SU-DHL-6 (cell line): Measurements from ENCODE around the gene SLC35G6.

ENCODE experiments used
- H2AFZ ChIP-seq: fragments of 200-600 bp; sonication (generic); 2 replicates; pipeline ENCODE4 v1.6.1; 2014; ENCODE audit warnings: low read depth, mild to moderate bottlenecking, moderate library complexity, mixed read lengths, antibody characterized with exemption, low read length; ENCODE audit not compliant: severe bottlenecking
- H3F3A ChIP-seq: fragments of 200-600 bp; shearing (Covaris generic); 2 replicates; pipeline ENCODE4 v1.6.0; 2016; ENCODE audit warnings: antibody characterized with exemption, mild to moderate bottlenecking; ENCODE audit not compliant: insufficient read depth
- H3K27ac ChIP-seq: fragments of 200-600 bp; sonication (generic); 2 replicates; pipeline ENCODE4 v1.5.1; 2016; ENCODE audit warnings: low read depth, mild to moderate bottlenecking, low read length, moderate library complexity, mixed read lengths
- H3K27me3 ChIP-seq: fragments of 200-600 bp; sonication (generic), shearing (Covaris generic); 2 replicates; pipeline ENCODE4 v1.6.0; 2014; ENCODE audit warnings: mild to moderate bottlenecking, low read length
- H3K36me3 ChIP-seq: fragments of 200-600 bp; sonication (generic); 2 replicates; pipeline ENCODE4 v1.6.1; 2014; ENCODE audit warnings: mild to moderate bottlenecking, low read length, mixed read lengths
- H3K4me2 ChIP-seq: fragments of 300-600, 200-600 bp; shearing (Covaris generic), sonication (generic); 2 replicates; pipeline ENCODE4 v1.6.0; 2014; ENCODE audit warnings: low read length, low read depth, mild to moderate bottlenecking; ENCODE audit not compliant: poor library complexity, severe bottlenecking
- H3K4me3 ChIP-seq: fragments of 200-600 bp; sonication (generic); 2 replicates; pipeline ENCODE4 v1.5.1; 2014; ENCODE audit warnings: antibody characterized with exemption, low read length, mild to moderate bottlenecking, mixed read lengths; ENCODE audit not compliant: insufficient read depth, poor library complexity, severe bottlenecking
- H3K79me2 ChIP-seq: fragments of 200-600 bp; sonication (generic); 2 replicates; pipeline ENCODE4 v1.6.1; 2014; ENCODE audit warnings: mild to moderate bottlenecking, low read length, moderate library complexity; ENCODE audit not compliant: insufficient read depth
- H3K9ac ChIP-seq: fragments of 200-600 bp; sonication (generic); 2 replicates; pipeline ENCODE4 v1.7.0; 2014; ENCODE audit warnings: mild to moderate bottlenecking, low read length
- H3K9me2 ChIP-seq: fragments of 200-600 bp; sonication (generic); replicated peaks from 2 replicates; pipeline ENCODE4 v1.6.1; 2014; ENCODE audit warnings: low read length; ENCODE audit not compliant: insufficient read depth
- H3K9me3 ChIP-seq: fragments of 200-600 bp; sonication (generic); 2 replicates; pipeline ENCODE4 v1.6.1; 2014; ENCODE audit warnings: low read length, mixed read lengths; ENCODE audit not compliant: insufficient read depth
- H4K20me1 ChIP-seq: fragments of 200-600 bp; sonication (generic); 2 replicates; pipeline ENCODE4 v1.6.1; 2014; ENCODE audit warnings: low read depth, mild to moderate bottlenecking, antibody characterized with exemption, low read length, moderate library complexity, mixed read lengths
- EZH2phosphoT487 ChIP-seq: fragments of 200-600 bp; sonication (generic), shearing (Covaris generic); conservative IDR thresholded peaks from 2 replicates; pipeline ENCODE4 v1.6.1; 2018; ENCODE audit warnings: mild to moderate bottlenecking, antibody characterized with exemption, low read length, moderate library complexity, mixed read lengths
- TF ChIP-seq, protein P1 (sequence below): fragments of 200-600 bp; sonication (generic); IDR thresholded peaks from one replicate; pipeline ENCODE4 v1.5.1; 2017; ENCODE audit warnings: antibody characterized with exemption, mild to moderate bottlenecking, low read length, moderate library complexity; ENCODE audit not compliant: insufficient read depth, poor library complexity, severe bottlenecking

SLC35G6 gene

DNA sequence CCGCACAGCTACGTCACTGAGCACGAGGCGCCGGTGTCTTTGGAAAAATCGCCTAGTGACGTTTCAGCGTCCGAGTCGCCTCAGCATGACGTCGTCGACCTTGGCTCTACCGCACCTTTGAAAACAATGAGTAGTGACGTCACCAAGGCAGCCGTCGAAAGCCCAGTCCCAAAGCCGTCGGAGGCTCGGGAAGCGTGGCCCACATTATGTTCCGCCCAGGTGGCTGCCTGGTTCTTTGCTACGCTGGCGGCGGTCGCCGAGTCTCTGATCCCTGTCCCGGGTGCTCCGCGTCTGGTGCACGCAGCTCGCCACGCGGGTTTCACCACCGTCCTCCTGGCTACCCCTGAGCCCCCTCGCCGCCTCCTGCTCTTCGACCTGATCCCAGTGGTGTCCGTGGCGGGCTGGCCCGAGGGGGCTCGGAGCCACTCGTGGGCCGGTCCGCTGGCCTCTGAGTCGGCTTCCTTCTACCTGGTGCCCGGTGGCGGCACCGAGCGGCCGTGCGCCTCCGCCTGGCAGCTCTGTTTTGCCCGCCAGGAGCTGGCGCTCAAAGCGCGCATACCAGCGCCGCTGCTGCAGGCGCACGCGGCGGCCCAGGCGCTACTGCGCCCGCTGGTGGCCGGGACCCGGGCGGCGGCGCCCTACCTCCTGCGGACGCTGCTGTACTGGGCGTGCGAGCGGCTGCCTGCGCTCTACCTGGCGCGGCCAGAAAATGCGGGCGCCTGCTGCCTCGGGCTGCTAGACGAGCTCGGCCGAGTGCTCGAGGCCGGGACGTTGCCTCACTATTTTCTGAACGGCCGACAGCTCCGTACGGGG is 44.5 kb upstream of the SLC35G6 start:
- Histone ChIP-seq H3K9me2 (no peaks in the 10 kb centered on the region), H4K20me1 (no peaks in the 10 kb centered on the region), H3F3A (no peaks in the 10 kb centered on the region), H3K79me2 (no peaks in the 10 kb centered on the region), H3K4me2 (peak overlapping the region; percentile 66), H3K9me3 (no peaks in the 10 kb centered on the region), H3K27ac (no peak overlapping the region), H3K27me3 (no peaks in the 10 kb centered on the region), H3K4me3 (no peak overlapping the region), H3K9ac (no peak overlapping the region), H2AFZ (no peak overlapping the region), H3K36me3 (no peaks in the 10 kb centered on the region)
- TF ChIP-seq, protein P1, sequence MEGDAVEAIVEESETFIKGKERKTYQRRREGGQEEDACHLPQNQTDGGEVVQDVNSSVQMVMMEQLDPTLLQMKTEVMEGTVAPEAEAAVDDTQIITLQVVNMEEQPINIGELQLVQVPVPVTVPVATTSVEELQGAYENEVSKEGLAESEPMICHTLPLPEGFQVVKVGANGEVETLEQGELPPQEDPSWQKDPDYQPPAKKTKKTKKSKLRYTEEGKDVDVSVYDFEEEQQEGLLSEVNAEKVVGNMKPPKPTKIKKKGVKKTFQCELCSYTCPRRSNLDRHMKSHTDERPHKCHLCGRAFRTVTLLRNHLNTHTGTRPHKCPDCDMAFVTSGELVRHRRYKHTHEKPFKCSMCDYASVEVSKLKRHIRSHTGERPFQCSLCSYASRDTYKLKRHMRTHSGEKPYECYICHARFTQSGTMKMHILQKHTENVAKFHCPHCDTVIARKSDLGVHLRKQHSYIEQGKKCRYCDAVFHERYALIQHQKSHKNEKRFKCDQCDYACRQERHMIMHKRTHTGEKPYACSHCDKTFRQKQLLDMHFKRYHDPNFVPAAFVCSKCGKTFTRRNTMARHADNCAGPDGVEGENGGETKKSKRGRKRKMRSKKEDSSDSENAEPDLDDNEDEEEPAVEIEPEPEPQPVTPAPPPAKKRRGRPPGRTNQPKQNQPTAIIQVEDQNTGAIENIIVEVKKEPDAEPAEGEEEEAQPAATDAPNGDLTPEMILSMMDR = peak; percentile 47
- TF ChIP-seq EZH2phosphoT487 = no peak

- no peak overlapping the region for H3K4me3 ChIP-seq
These were observed 43.8 kb upstream of the SLC35G6 start for GRCh38 chr17:7437369-7437863.

DNA sequence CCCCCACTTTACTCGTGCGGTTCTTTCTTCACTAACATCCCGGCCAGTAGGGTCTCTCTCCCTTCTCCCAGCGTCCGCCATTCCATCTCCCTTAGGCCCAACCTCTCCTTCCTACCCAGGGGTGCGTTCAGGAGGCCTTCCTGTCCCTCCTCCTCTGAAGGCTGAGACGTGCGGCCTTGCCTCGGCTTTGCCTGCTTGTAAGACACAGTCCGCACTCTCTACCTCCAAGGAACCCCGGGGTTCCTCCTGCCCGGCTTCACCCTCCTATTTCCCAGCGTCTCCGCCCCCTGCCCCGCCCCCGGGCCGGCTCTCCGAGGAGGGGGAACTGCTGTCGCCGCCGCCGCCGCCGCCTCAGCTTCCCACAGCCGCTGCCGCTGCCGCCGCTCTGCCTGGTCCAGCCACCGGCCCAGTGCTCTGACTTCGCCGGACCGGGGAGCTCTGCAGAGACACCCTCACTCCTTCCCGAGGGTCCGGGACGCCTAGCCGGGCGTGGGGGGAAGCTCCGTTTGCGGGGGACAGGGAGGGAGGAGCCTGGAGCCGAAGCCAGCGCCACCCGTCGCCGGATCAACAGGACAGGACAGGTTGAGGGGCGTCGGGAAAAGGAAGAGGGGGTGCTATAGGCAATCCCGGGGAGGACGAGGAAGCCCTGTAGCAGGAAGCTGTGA is 43.2 kb upstream of the SLC35G6 start:
- Histone ChIP-seq H3K9me2 (no peaks in the 10 kb centered on the region), H3K9ac (no peak overlapping the region; the same call in 1 of the 2 replicates), H3F3A (no peaks in the 10 kb centered on the region), H3K9me3 (no peaks in the 10 kb centered on the region), H2AFZ (no peak overlapping the region), H3K4me3 (no peak overlapping the region), H3K79me2 (no peaks in the 10 kb centered on the region), H3K4me2 (peak overlapping the region; percentile 14), H3K27ac (no peak overlapping the region), H3K27me3 (no peaks in the 10 kb centered on the region), H3K36me3 (no peaks in the 10 kb centered on the region), H4K20me1 (no peaks in the 10 kb centered on the region)
- no peak for TF ChIP-seq EZH2phosphoT487
- TF ChIP-seq, protein P1 = no peak

More at GRCh38 chr17:7437369-7437863, 43.8 kb upstream of the SLC35G6 start:
- Histone ChIP-seq H3K27me3 (no peaks in the 10 kb centered on the region), H3F3A (no peaks in the 10 kb centered on the region), H3K9me3 (no peaks in the 10 kb centered on the region), H4K20me1 (no peaks in the 10 kb centered on the region), H3K9ac (no peak overlapping the region), H2AFZ (no peak overlapping the region), H3K36me3 (no peaks in the 10 kb centered on the region), H3K27ac (no peak overlapping the region), H3K79me2 (no peaks in the 10 kb centered on the region), H3K9me2 (no peaks in the 10 kb centered on the region), H3K4me2 (no peak overlapping the region)
- TF ChIP-seq, protein P1 = no peak
- no peak for TF ChIP-seq EZH2phosphoT487
